Measurements from ENCODE around the gene PRDM16.

Gene PRDM16

GRCh38 chr1:3221112-3222041 is 152.4 kb downstream of the PRDM16 start:
- DNase-seq (ENCODE audit: low spot score) = no peak
- TF ChIP-seq CTCF (IDR thresholded peaks at IDR 0.05; ENCODE audit: borderline replicate concordance, control extremely low read depth, extremely low read depth, insufficient read depth, missing control alignments) = no peak
- in situ Hi-C loops (cut with MboI; ENCODE audit: low sequenced_read_pairs, unreplicated experiment) = no loop called here

GRCh38 chr1:3222042-3222692 is 153.2 kb downstream of the PRDM16 start:
- no peak for DNase-seq (ENCODE audit: low spot score)
- in situ Hi-C loops (cut with MboI; ENCODE audit: low sequenced_read_pairs, unreplicated experiment) = no loop called here
- no peak for TF ChIP-seq CTCF (IDR thresholded peaks at IDR 0.05; ENCODE audit: borderline replicate concordance, control extremely low read depth, extremely low read depth, insufficient read depth, missing control alignments)

GRCh38 chr1:3225661-3226060 is 156.7 kb downstream of the PRDM16 start:
- TF ChIP-seq CTCF (IDR thresholded peaks at IDR 0.05; ENCODE audit: borderline replicate concordance, control extremely low read depth, extremely low read depth, insufficient read depth, missing control alignments) = no peak
- in situ Hi-C loops (cut with MboI; ENCODE audit: low sequenced_read_pairs, unreplicated experiment) = no loop called here
- DNase-seq (ENCODE audit: low spot score) = no peak

- in situ Hi-C loops (cut with MboI; ENCODE audit: low sequenced_read_pairs, unreplicated experiment) = no loop called here
- no peak for TF ChIP-seq CTCF (IDR thresholded peaks at IDR 0.05; ENCODE audit: borderline replicate concordance, control extremely low read depth, extremely low read depth, insufficient read depth, missing control alignments)
- DNase-seq (ENCODE audit: low spot score) = no peak
These were observed 157.2 kb downstream of the PRDM16 start for GRCh38 chr1:3226191-3226590.

GRCh38 chr1:3226701-3227350 is 157.8 kb downstream of the PRDM16 start:
- in situ Hi-C loops (cut with MboI; ENCODE audit: low sequenced_read_pairs, unreplicated experiment) = no loop called here
- no peak for TF ChIP-seq CTCF (IDR thresholded peaks at IDR 0.05; ENCODE audit: borderline replicate concordance, control extremely low read depth, extremely low read depth, insufficient read depth, missing control alignments)
- no peak for DNase-seq (ENCODE audit: low spot score)

GRCh38 chr1:3227351-3227704 is 158.3 kb downstream of the PRDM16 start:
- DNase-seq (ENCODE audit: low spot score) = no peak
- in situ Hi-C loops (cut with MboI; ENCODE audit: low sequenced_read_pairs, unreplicated experiment) = no loop called here

More at GRCh38 chr1:3227351-3227704, 158.3 kb downstream of the PRDM16 start:
- TF ChIP-seq CTCF (IDR thresholded peaks at IDR 0.05; ENCODE audit: borderline replicate concordance, control extremely low read depth, extremely low read depth, insufficient read depth, missing control alignments) = no peak
